GM19035 (cell line): ENCODE data around the gene STOM.

Experiments used
- ATAC-seq: cut with Tn5 transposase; IDR thresholded peaks from one replicate; pipeline ENCODE4 v1.9.1; 2021; ENCODE audit not compliant: unreplicated experiment

STOM gene

GRCh38 chr9:121323449-121324151 lies 46.5 kb downstream of the STOM start:
- no peak for ATAC-seq

- ATAC-seq, result no peak
Measured at GRCh38 chr9:121322737-121323448, 47.2 kb downstream of the STOM start.

DNA sequence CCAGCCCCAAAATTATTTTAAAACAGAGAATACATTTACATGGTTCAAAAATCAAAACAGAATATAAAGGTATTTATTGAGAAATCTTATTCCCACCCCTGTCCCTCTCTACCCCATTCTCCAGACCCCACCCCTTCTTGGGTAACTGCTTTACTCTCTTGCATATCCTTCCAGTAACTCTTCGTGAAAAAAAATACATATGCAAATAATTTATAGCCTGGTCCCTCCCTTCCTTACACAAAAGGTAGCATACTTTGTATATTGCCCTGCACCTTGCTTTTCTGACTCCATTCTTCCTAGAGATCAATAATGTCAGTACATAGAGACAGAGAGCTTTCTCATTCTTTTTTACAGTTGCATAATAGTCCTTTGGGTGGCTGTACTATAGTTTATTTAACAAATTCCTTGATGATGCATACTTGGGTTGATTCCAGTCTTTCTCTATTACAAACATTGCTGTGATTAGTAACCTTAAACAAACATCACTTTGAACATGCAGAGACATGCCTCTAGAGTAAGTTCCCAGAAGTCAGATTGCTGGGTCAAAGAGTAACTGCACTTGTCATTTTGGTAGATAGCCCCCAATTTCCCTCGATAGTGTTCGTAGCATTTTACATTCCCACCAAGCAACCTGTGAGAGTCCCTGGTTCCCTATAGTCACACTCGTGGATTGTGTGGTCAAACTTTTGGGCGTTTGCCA lies 47.9 kb downstream of the STOM start:
- ATAC-seq, result no peak

GRCh38 chr9:121321016-121321503 lies 49.0 kb downstream of the STOM start:
- ATAC-seq, result no peak

- no peak for ATAC-seq
Measured at GRCh38 chr9:121319383-121319780, 50.7 kb downstream of the STOM start.

- no peak for ATAC-seq
Measured at GRCh38 chr9:121318631-121319382, 51.2 kb downstream of the STOM start.

- no peak for ATAC-seq
Measured at GRCh38 chr9:121317737-121318630, 52.1 kb downstream of the STOM start.

DNA sequence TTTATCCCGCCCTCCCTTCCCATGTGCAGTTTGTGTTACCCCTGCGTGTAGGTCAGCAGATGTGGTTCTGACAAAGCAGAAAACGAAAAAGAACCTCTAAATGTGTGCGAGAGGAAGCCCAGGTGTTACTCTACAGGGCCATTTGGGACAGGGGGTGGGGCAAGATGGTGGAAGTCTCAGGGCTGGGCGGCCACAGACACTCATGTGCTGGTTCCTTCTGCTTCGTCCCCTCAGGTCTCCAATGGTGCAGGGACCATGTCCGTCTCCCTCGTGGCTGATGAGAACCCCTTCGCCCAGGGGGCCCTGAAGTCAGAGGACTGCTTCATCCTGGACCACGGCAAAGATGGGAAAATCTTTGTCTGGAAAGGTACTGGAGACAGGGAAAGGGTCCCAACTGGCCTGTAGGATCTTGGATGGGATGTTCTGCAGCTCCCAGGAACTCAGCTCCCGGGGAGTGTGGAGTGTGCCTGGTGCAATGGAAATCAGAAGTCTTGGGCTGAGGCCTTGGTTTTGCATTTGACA lies 53.1 kb downstream of the STOM start:
- ATAC-seq, result no peak

DNA sequence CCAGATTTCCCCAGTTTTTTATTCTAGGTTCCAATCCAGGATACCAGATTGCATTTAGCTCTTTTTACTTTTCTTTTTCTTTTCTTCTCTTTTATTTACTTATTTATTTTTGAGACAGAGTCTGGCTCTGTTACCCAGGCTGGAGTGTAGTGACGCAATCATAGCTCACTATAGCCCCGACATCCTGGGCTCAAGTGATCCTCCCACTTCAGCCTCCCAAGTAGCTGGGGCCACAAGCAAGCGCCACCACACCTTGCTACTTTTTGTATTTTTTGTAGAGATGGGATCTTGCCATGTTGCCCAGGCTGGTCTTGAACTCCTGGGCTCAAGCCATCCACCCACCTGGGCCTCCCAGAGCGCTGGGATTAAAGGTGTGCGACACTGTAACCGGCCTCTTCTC lies 53.7 kb downstream of the STOM start:
- no peak for ATAC-seq

DNA sequence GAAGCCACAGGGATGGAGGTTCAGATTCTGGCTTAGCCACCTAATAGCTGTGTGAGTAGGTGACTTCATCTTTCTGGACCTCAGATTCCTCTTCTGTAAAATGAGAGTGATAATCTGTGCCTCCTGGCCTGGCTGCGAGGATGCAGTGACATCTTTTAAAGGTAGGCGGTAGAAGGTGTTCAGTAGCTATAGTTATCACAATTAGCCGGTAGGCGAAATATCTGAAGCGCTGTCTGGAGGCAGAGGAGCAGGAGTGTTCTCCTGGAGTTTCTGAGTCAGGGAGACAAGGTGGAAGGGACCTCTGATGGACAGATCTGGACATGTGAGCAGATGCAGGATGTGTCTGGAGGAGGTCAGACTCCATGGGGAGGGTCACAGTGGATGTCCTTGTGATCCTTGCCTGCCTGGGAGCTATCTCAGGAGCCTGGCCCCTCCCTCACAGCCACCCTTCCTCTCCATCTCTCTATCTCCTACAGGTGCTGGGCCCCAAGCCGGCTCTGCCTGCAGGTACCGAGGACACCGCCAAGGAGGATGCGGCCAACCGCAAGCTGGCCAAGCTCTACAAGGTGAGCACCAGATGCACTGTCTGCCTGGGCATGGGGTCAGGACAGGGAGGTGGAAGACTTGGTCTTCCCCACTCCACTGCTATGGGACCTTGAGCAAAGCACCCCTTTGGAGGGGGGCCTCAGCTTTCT lies 56.4 kb downstream of the STOM start:
- ATAC-seq, result no peak

- ATAC-seq, result no peak
Measured at GRCh38 chr9:121312169-121312568, 57.9 kb downstream of the STOM start.

GRCh38 chr9:121310571-121310970 lies 59.5 kb downstream of the STOM start:
- ATAC-seq, result no peak

DNA sequence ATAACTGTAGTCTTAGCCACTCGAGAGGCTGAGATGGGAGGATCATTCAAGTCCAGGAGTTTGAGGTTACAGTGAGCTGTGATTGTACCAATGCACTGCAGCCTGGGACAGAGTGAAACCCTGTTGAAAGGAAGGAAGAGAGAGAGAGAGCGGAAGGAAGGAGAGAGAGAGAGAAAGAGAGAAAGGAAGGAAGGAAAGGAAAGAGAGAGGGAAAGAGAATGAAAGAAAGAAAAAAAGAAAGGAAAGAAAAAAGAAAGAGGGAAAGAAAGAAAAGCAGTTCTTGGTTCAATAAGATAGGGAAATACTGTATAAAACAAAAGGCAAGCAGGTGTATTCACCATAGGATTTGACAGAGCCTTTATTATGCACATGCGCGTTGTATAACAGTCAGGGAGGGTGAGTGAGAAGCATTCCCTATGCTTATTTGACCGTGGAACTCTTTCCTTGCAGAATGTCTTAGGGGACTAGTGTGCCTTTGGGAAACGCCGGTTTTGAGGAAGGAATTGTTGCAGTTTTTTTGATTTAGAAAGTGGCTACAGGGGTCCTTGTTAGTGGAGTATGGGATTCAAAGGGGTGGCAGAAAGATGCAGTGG lies 60.1 kb downstream of the STOM start:
- no peak for ATAC-seq

DNA sequence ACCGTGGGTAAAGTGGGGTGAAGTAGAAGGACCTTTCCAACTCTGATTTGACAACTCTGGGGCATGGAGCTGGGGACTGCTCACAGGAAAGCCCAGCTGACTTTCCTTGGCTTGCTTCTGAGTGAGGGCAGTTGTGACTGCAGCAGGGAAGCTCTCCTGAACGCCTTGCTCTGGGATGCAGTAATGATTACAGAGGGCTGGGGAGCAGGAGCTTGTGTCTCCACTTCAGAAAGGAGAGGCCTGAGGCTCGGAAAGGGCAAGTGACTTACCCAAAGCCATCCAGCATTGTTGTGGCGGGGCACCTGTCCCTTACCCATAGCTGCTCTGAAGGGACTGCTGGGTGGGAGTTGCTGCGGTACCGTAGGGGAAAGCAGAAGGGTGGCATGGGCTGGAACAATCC lies 60.9 kb downstream of the STOM start:
- no peak for ATAC-seq

GRCh38 chr9:121308765-121309164 lies 61.3 kb downstream of the STOM start:
- ATAC-seq, result no peak

GRCh38 chr9:121307976-121308375 lies 62.1 kb downstream of the STOM start:
- no peak for ATAC-seq

GRCh38 chr9:121305269-121305994 lies 64.6 kb downstream of the STOM start:
- no peak for ATAC-seq

DNA sequence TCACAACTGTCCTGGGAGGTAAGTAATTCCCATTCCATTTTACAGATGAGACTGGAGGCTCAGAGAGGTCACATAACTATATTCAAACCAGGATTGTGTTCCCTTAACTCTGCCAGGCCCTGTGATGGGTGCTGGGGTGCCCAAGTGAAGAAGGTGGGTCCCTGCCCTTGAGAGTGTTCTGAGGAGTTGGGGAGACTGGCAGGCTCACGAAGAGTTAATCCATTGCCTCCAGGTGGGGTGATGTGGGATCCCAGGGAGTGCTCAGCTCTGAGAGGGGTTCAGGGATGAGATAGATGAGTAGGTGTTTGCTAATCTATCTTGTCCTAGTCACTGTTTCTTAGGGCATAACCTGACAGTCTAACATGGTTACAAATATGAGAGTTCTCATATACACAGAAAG lies 65.3 kb downstream of the STOM start:
- no peak for ATAC-seq
